Natural killer cell treated with Interleukin-12 subunit alpha and Interleukin-12 subunit beta and Interleukin-15 and Interleukin-18, amount 100 ng/mL, for 72 hours (primary cell): ENCODE data around the gene FCMR. TPM values are rescaled to one million over a fixed set of nuclear protein-coding genes. Genes with fewer than 3 reads are reported as not detected.

ENCODE experiments used
- ATAC-seq, 2 donors: fragments of 150-1000 bp; cut with Tn5 transposase in 1 of 2; sonication (Bioruptor Pico), chemical (Tn5 transposase) in 1 of 2; 2 replicates each; pipeline ENCODE4 v1.10.0; 2021
- DNase-seq: peaks from one replicate; pipeline ENCODE4 v3.0.0; 2022; ENCODE audit warnings: low spot score
- H3K27ac Mint-ChIP-seq, 2 donors: 1 replicate in 1 of 2; 2 replicates in 1 of 2; pipeline ENCODE4 v1.8.0; 2022; ENCODE audit warnings: mixed read lengths in 2 of 2, mild to moderate bottlenecking in 1 of 2, moderate library complexity in 1 of 2
- H3K27me3 Mint-ChIP-seq, 2 donors: 1 replicate in 1 of 2; 2 replicates in 1 of 2; pipeline ENCODE4 v1.8.0; 2022; ENCODE audit warnings: mixed read lengths in 2 of 2
- H3K36me3 Mint-ChIP-seq: one replicate; pipeline ENCODE4 v1.8.0; 2022; ENCODE audit warnings: mixed read lengths
- H3K4me1 Mint-ChIP-seq, 2 donors: 1 replicate in 1 of 2; 2 replicates in 1 of 2; pipeline ENCODE4 v1.8.0; 2022; ENCODE audit warnings: low read depth in 2 of 2, mixed read lengths in 2 of 2, mild to moderate bottlenecking in 1 of 2
- H3K4me3 Mint-ChIP-seq: one replicate; pipeline ENCODE4 v1.8.0; 2022; ENCODE audit warnings: mixed read lengths
- H3K9me3 Mint-ChIP-seq: 2 replicates; pipeline ENCODE4 v1.8.0; 2022; ENCODE audit warnings: mixed read lengths
- total RNA-seq, 2 donors: library from RNA; stranded (reverse); gene quantifications; one replicate each; pipeline ENCODE4 v1.2.3, GENCODE V29; 2022

The FCMR gene
- total RNA-seq, 2 donors from 2014 or later, result 4.1 to 6.8 TPM

DNA sequence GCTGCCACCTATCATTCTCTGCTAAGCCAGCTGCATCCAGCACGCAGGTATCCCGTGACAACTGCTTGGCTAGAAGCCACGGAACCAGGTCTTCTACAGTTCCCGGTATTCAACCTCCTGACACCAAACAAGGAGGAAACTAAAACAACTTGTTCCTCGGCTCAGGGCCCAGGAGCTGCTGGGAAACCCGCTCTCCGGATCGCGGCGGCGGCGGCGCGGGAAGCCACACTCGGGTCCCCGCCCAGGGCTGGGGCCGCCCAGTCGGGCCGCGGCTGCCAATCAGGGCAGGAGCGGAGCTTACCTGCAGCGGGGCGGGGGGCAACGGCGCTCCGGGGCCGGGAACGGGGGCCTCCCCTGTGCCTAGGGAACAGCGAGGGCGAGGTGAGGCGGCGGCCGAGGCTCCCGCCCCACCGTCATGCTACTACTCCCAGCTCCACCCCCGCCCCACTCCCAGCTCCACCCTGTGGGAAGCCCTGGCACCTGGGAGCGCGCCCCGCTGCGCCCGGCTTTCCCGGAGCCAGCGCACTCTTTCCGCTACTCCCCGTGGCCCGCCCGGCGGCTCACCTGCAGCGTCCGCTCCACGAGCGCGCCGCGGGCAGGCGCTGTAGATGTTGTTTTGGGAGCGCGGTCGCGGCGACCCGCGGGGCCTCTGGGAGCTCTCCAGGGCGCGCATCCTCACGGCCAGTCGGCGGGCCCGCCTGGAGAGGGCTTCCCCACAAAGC lies 12.4 kb downstream of the FCMR start:
- no peak overlapping the region for H3K27ac Mint-ChIP-seq
- ATAC-seq, result peak; percentile 34 to 61
- H3K36me3 Mint-ChIP-seq, result no peaks in the 10 kb centered on the region

GRCh38 chr1:206908038-206908437 lies 13.7 kb downstream of the FCMR start:
- Mint-ChIP-seq H3K4me1 (peaks cover 49 to 50% of the 10 kb centered on the region in 2 donors), H3K9me3 (no peaks in the 10 kb centered on the region), H3K4me3 (no peak overlapping the region), H3K27me3 (no peaks in the 10 kb centered on the region), H3K36me3 (no peaks in the 10 kb centered on the region), H3K27ac (peak overlapping the region in 1 of 2 donors; percentile 39)
- DNase-seq (no peak), ATAC-seq (no peak)

More for the DNA sequence above, 12.4 kb downstream of the FCMR start:
- H3K4me1 Mint-ChIP-seq, result peaks cover 54 to 56% of the 10 kb centered on the region in 2 donors
- no peak overlapping the region for H3K4me3 Mint-ChIP-seq
- no peaks in the 10 kb centered on the region for H3K9me3 Mint-ChIP-seq
- no peaks in the 10 kb centered on the region for H3K27me3 Mint-ChIP-seq
- DNase-seq, result no peak

DNA sequence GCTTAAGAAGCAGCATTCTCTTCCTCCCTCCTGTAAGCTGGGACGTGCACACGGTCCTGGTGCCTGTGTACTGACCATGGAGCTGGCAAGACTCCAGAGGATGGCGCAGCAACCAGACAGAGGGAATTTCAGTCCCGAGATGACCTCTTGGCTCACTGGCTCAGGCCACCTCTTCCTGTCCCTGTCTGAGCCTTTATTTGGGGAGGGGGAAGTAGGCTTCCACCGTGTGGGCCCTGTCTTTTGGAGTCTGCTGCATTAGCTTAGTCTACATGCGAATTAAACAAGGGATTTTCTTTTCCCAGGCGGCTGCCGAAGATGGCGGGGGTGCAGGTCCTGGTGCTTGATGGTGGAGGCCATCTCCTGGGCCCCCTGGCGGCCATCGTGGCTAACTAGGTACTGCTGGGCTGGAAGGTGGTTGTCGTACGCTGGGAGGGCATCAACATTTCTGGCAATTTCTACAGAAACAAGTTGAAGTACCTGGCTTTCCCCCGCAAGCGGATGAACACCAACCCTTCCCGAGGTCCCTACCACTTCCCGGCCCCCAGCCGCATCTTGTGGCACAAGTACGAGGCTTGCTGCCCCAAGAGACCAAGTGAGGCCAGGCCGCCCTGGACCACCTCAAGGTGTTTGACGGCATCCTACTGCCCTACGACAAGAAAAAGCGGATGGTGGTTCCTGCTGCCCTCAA lies 14.3 kb downstream of the FCMR start:
- ATAC-seq (no peak), DNase-seq (no peak)
- peaks cover 43 to 44% of the 10 kb centered on the region in 2 donors for H3K4me1 Mint-ChIP-seq
- H3K27ac Mint-ChIP-seq, result peak overlapping the region in 1 of 2 donors; percentile 39
- no peaks in the 10 kb centered on the region for H3K36me3 Mint-ChIP-seq
- no peak overlapping the region for H3K4me3 Mint-ChIP-seq
- H3K9me3 Mint-ChIP-seq, result no peaks in the 10 kb centered on the region
- no peaks in the 10 kb centered on the region for H3K27me3 Mint-ChIP-seq

- ATAC-seq (peak in 1 of 2 donors; percentile 58), DNase-seq (no peak)
- Mint-ChIP-seq H3K4me1 (peaks cover 27 to 31% of the 10 kb centered on the region in 2 donors), H3K27me3 (no peaks in the 10 kb centered on the region), H3K4me3 (no peak overlapping the region), H3K27ac (peak overlapping the region; percentile 41 to 74), H3K9me3 (no peaks in the 10 kb centered on the region), H3K36me3 (no peaks in the 10 kb centered on the region)
These were observed 16.2 kb downstream of the FCMR start for GRCh38 chr1:206905295-206906164.

DNA sequence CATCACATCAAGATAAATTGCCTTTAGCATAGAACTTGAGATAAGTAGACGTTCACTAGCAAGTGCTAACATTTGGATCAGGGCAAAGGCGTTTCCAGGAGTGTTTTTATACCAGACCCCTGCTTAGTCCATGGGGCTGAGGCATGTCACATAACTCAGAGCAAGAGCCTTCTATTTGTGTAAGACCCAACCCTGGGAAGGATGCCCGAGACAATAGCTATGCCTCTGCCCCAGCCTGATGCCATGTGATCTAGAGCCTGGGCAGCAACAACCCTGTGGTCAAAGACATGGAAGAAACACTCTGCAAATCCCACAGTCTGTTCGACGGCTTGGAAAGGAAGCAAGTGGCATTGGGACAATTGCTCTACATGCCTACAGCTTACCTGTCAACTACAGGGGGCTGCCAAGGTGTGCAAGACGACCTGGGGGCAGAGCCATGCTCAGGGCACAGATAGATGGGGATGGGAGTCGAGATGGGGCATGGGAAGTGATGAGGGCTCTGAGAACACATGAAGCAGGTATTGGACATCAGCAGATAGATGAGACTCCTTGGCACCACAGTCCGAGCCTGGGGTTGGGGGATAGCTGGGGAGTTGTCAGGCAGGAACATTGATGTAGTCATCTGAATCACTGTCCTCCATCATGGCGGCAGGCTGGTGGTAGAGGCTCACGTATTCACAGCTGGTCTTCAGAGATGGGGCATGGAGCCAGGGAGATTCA lies 17.2 kb downstream of the FCMR start:
- no peak overlapping the region for H3K4me3 Mint-ChIP-seq
- DNase-seq, result no peak
- peaks cover 27 to 31% of the 10 kb centered on the region in 2 donors for H3K4me1 Mint-ChIP-seq
- H3K9me3 Mint-ChIP-seq, result no peaks in the 10 kb centered on the region
- H3K36me3 Mint-ChIP-seq, result no peaks in the 10 kb centered on the region
- no peak for ATAC-seq
- H3K27ac Mint-ChIP-seq, result peak overlapping the region; percentile 41 to 74
- no peaks in the 10 kb centered on the region for H3K27me3 Mint-ChIP-seq

GRCh38 chr1:206903687-206904086 lies 18.1 kb downstream of the FCMR start:
- ATAC-seq (no peak), DNase-seq (no peak)
- no peaks in the 10 kb centered on the region for H3K36me3 Mint-ChIP-seq
- no peaks in the 10 kb centered on the region for H3K27me3 Mint-ChIP-seq
- no peak overlapping the region for H3K4me3 Mint-ChIP-seq
- peaks cover 27 to 28% of the 10 kb centered on the region in 2 donors for H3K4me1 Mint-ChIP-seq
- H3K9me3 Mint-ChIP-seq, result no peaks in the 10 kb centered on the region
- peak overlapping the region in 1 of 2 donors; percentile 21 for H3K27ac Mint-ChIP-seq

DNA sequence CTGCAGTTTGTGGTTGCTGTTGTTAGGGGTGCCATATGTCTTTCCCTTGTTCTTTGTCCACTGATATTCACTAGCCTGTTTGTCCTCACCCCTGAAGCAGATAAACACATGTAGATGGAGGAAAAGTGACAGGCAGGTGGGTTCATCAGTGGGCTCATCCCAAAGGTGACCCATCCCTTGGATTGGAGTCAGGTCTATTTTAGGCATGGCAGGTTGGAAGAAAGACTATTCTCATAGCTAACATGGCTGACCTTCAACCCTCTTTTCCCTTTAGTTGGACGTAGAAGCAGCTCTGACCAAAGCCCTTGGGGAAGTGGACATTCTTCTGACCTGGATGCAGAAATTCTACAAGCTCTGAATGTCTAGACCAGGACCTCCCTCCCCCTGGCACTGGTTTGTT lies 19.0 kb downstream of the FCMR start:
- no peak for DNase-seq
- no peaks in the 10 kb centered on the region for H3K27me3 Mint-ChIP-seq
- no peak for ATAC-seq
- peaks cover 21 to 24% of the 10 kb centered on the region in 2 donors for H3K4me1 Mint-ChIP-seq
- no peaks in the 10 kb centered on the region for H3K36me3 Mint-ChIP-seq
- H3K27ac Mint-ChIP-seq, result no peak overlapping the region
- H3K9me3 Mint-ChIP-seq, result no peaks in the 10 kb centered on the region
- H3K4me3 Mint-ChIP-seq, result no peak overlapping the region

- Mint-ChIP-seq H3K9me3 (no peaks in the 10 kb centered on the region), H3K4me1 (peaks cover 21 to 24% of the 10 kb centered on the region in 2 donors), H3K4me3 (no peak overlapping the region), H3K27me3 (peaks cover 0 to 5% of the 10 kb centered on the region in 2 donors), H3K27ac (no peak overlapping the region), H3K36me3 (no peaks in the 10 kb centered on the region)
- ATAC-seq (no peak), DNase-seq (no peak)
These were observed 19.8 kb downstream of the FCMR start for GRCh38 chr1:206901944-206902343.

DNA sequence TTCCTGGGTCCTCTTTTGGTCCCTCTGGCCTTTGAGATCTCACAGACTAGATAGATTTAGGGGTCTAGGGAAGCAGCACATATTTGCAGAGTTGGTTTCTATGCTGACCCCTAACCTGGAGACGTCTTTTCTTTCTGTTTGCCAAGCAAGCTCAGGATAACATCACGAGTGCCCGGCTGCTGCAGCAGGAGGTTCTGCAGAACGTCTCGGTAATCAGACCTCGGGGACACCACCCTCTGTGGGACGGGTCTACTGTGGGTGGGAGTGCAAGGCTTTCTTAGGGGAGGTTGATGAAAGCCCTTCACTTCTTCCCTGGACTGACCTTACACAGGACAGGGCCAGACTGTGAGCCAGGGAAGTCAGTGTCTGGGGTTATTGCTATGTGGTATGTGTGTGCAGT lies 21.6 kb downstream of the FCMR start:
- Mint-ChIP-seq H3K4me3 (no peak overlapping the region), H3K4me1 (peaks cover 8 to 12% of the 10 kb centered on the region in 2 donors)

GRCh38 chr1:206899717-206900116 lies 22.0 kb downstream of the FCMR start:
- peaks cover 3 to 7% of the 10 kb centered on the region in 2 donors for H3K4me1 Mint-ChIP-seq
- H3K9me3 Mint-ChIP-seq, result no peaks in the 10 kb centered on the region
- no peaks in the 10 kb centered on the region for H3K36me3 Mint-ChIP-seq
- no peak for ATAC-seq
- H3K27me3 Mint-ChIP-seq, result peaks cover 0 to 9% of the 10 kb centered on the region in 2 donors
- DNase-seq, result no peak
- H3K4me3 Mint-ChIP-seq, result no peak overlapping the region
- no peak overlapping the region for H3K27ac Mint-ChIP-seq

More for the DNA sequence above, 21.6 kb downstream of the FCMR start:
- ATAC-seq (no peak), DNase-seq (no peak)
- Mint-ChIP-seq H3K9me3 (no peaks in the 10 kb centered on the region), H3K27ac (no peak overlapping the region), H3K36me3 (no peaks in the 10 kb centered on the region), H3K27me3 (peaks cover 0 to 9% of the 10 kb centered on the region in 2 donors)

DNA sequence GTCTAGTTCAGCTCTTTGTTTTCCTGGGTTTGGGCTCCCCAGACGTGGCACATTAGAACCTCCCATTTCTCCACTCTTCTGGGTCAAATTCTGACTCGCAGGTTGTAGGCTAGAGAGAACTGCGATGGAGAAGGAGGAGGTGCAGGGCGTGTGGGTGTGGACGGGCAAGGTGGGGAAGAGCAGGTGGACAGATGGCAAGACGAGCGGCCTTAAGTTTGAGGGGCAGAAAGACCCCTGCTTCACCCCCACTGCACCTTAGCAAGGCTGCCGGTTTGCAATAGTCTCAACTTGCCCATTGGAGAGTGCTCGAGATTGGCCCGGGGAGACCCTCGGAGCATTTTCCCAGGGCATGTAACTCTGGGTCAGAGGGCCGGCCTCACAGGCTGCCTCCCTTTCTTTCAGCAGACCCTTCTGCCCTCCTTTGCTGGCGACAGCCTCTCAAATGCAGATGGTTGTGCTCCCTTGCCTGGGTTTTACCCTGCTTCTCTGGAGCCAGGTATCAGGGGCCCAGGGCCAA lies 22.8 kb downstream of the FCMR start:
- Mint-ChIP-seq H3K27ac (no peak overlapping the region), H3K27me3 (peaks cover 5 to 9% of the 10 kb centered on the region in 2 donors), H3K36me3 (no peaks in the 10 kb centered on the region), H3K4me1 (peaks cover 0 to 3% of the 10 kb centered on the region in 2 donors), H3K9me3 (no peaks in the 10 kb centered on the region), H3K4me3 (no peak overlapping the region)
- ATAC-seq (no peak), DNase-seq (no peak)

GRCh38 chr1:206898089-206898914 lies 23.4 kb downstream of the FCMR start:
- H3K9me3 Mint-ChIP-seq, result no peaks in the 10 kb centered on the region
- ATAC-seq, result no peak
- H3K36me3 Mint-ChIP-seq, result no peaks in the 10 kb centered on the region
- H3K27ac Mint-ChIP-seq, result no peak overlapping the region
- no peak for DNase-seq
- H3K27me3 Mint-ChIP-seq, result peaks cover 6 to 12% of the 10 kb centered on the region in 2 donors
- H3K4me3 Mint-ChIP-seq, result no peak overlapping the region
- H3K4me1 Mint-ChIP-seq, result no peaks in the 10 kb centered on the region
